ENCODE measurements around the gene DNAH6.

- TF ChIP-seq CTCF (optimal IDR thresholded peaks at IDR 0.05 in 1 of 3, IDR thresholded peaks at IDR 0.05 in 1 of 3, conservative IDR thresholded peaks at IDR 0.05 in 1 of 3; ENCODE audit: extremely low read depth in 1 of 3, insufficient read depth in 2 of 3, low read length in 3 of 3) (no peak), EZH2 (IDR thresholded peaks at IDR 0.05; ENCODE audit: low read length) (no peak)
Measured at GRCh38 chr2:84647267-84647666, 131.0 kb downstream of the DNAH6 start.
